ENCODE data around the gene ABCC1.
"Not testable (repeated sequence)": the region's sequence is repeated elsewhere in the genome, so short reads cannot be mapped to it uniquely, and the experiment has no call there.

The ABCC1 gene

DNA sequence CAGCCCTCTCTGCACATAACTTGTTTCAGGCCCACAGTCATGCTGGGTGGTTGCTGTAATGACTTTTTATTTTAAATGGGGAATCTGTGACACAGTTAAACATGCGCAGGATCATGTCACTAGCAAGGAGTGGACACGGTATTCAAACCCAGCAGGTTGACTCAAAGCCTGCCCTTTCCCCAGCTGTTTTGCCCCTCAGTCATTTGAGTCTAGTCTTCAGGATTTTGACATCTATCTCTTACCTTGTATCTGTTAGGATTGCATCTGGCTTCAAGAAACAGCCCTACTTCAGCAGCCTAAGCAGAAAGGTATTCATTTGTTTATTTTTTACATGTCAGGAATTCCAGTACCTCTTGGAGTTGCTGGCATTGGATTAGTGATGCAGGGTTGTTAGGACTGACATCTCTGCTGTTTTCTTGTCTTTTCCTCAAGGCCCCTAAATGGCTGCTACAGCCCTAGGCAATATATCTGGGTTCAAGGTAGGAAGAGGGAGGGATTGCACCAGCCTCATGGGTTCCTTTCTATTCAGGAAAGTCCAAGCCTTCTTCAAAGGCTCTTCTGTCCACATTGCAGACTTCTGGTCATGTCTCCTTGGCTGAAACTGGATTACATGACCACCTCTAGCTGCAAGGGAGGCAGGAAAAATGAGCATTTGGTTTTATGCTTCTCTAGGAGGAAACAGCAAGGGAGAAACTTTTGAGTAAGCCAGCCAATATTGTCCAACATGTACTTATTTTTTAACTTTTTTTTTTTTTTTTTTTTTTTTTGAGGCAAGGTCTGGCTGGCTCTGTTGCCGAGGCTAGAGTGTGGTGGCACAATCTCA, 22.8 kb downstream of the ABCC1 start:
- peak overlapping the region; percentile 53 for H3K9ac ChIP-seq (ENCODE audit: low read length)
- peak overlapping the region; percentile 85 for H3K27ac ChIP-seq (ENCODE audit: low read length)
- H3K4me3 ChIP-seq (ENCODE audit: low read length): peak overlapping the region; percentile 2
- H3K9me3 ChIP-seq (ENCODE audit: control insufficient read depth, low read depth, low read length): peaks cover 10% of the 10 kb centered on the region
- no peaks in the 10 kb centered on the region for H3K27me3 ChIP-seq (ENCODE audit: control insufficient read depth, insufficient read depth, low read length)
- H3K36me3 ChIP-seq (ENCODE audit: control insufficient read depth, low read depth, low read length): no peaks in the 10 kb centered on the region
- peaks cover 23% of the 10 kb centered on the region for H3K4me1 ChIP-seq (ENCODE audit: control insufficient read depth, low read depth, low read length)

- Histone ChIP-seq H3K27ac (ENCODE audit: low read length) (no peak overlapping the region), H3K9me3 (ENCODE audit: control insufficient read depth, low read depth, low read length) (peaks cover 18% of the 10 kb centered on the region), H3K4me3 (ENCODE audit: low read length) (no peak overlapping the region), H3K9ac (ENCODE audit: low read length) (no peak overlapping the region), H3K27me3 (ENCODE audit: control insufficient read depth, insufficient read depth, low read length) (no peaks in the 10 kb centered on the region), H3K4me1 (ENCODE audit: control insufficient read depth, low read depth, low read length) (peaks cover 23% of the 10 kb centered on the region), H3K36me3 (ENCODE audit: control insufficient read depth, low read depth, low read length) (peaks cover 4% of the 10 kb centered on the region)
Observed at GRCh38 chr16:15973421-15973820, 24.0 kb downstream of the ABCC1 start.

DNA sequence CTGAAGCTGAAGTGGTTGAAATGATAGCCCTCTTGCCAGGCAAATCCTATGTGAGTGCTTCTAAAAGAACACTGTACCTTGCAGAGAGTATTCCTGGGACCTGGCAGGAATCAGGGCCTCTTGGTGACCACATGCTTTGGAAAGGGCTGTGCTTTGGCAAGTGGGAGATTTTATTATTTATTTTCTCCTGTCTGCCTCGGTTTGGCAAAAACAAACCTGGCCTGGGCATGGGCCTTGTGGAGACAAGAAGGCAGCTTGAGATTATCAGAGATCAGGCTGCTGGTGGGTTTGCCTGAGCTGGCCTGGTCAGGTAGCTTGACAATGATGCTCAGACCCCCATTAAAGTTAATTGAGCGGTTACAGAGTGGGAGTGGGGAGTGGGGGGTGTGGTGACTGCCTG, 24.6 kb downstream of the ABCC1 start:
- Histone ChIP-seq H3K36me3 (ENCODE audit: control insufficient read depth, low read depth, low read length) (peaks cover 4% of the 10 kb centered on the region), H3K4me3 (ENCODE audit: low read length) (no peak overlapping the region), H3K9me3 (ENCODE audit: control insufficient read depth, low read depth, low read length) (peaks cover 20% of the 10 kb centered on the region), H3K27ac (ENCODE audit: low read length) (no peak overlapping the region), H3K27me3 (ENCODE audit: control insufficient read depth, insufficient read depth, low read length) (no peaks in the 10 kb centered on the region), H3K4me1 (ENCODE audit: control insufficient read depth, low read depth, low read length) (peaks cover 23% of the 10 kb centered on the region), H3K9ac (ENCODE audit: low read length) (no peak overlapping the region)

DNA sequence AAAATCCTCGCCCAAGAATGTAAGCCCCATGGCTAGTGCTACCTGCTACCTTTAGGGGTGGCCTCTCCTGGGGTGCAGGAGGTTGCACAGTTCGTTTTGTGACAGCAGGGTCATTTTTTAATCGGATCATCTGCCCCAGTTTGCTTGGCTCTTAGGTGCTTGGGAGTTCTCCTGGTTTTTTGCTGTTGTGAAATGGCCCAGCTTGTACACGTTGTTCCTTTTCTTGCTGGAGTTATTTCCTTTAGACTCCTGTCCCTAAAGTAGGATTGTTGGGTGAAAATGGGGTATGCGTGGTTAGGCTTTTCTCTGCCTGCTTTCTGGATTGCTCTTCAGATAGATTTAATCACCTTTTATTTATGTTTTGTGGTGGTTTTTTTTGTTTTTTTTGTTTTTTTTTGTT, 25.8 kb downstream of the ABCC1 start:
- peaks cover 4% of the 10 kb centered on the region for H3K36me3 ChIP-seq (ENCODE audit: control insufficient read depth, low read depth, low read length)
- H3K9me3 ChIP-seq (ENCODE audit: control insufficient read depth, low read depth, low read length): peaks cover 24% of the 10 kb centered on the region
- H3K4me1 ChIP-seq (ENCODE audit: control insufficient read depth, low read depth, low read length): peaks cover 23% of the 10 kb centered on the region
- H3K9ac ChIP-seq (ENCODE audit: low read length): no peak overlapping the region
- no peak overlapping the region for H3K4me3 ChIP-seq (ENCODE audit: low read length)
- H3K27ac ChIP-seq (ENCODE audit: low read length): no peak overlapping the region
- H3K27me3 ChIP-seq (ENCODE audit: control insufficient read depth, insufficient read depth, low read length): no peaks in the 10 kb centered on the region

DNA sequence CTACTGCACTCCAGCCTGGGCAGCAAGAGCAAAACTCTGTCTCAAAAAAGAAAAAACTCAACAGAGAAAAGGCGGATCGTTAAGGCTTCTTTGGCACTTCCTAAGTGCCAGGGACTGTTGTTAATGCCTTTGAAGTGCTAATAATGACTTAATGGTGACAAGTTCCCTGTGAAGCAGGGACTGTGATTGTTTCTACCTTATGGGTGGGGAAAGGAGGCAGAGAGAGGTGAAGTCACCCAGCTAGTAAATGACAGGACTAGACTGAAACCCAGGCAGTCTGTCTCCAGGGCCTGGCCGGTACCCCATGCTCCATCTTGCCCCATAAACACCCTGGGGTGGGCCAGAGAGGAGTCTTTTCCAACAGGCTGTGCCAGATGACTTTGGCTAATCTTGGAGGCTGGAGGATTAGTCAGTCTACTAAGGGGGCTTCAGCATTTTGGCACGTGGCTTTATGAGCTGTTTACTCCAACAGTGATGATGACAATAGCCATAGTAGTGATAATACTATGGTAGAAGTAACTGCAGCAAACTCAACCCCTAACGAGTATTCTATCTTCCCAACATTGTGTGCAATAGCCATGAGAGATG, 26.9 kb downstream of the ABCC1 start:
- Histone ChIP-seq H3K27me3 (ENCODE audit: control insufficient read depth, insufficient read depth, low read length) (no peaks in the 10 kb centered on the region), H3K4me3 (ENCODE audit: low read length) (no peak overlapping the region), H3K9me3 (ENCODE audit: control insufficient read depth, low read depth, low read length) (peaks cover 35% of the 10 kb centered on the region), H3K36me3 (ENCODE audit: control insufficient read depth, low read depth, low read length) (peaks cover 4% of the 10 kb centered on the region), H3K27ac (ENCODE audit: low read length) (no peak overlapping the region), H3K4me1 (ENCODE audit: control insufficient read depth, low read depth, low read length) (peaks cover 17% of the 10 kb centered on the region), H3K9ac (ENCODE audit: low read length) (no peak overlapping the region)

- Histone ChIP-seq H3K9me3 (ENCODE audit: control insufficient read depth, low read depth, low read length) (peaks cover 39% of the 10 kb centered on the region), H3K4me1 (ENCODE audit: control insufficient read depth, low read depth, low read length) (peaks cover 11% of the 10 kb centered on the region), H3K27ac (ENCODE audit: low read length) (no peak overlapping the region), H3K9ac (ENCODE audit: low read length) (no peak overlapping the region), H3K27me3 (ENCODE audit: control insufficient read depth, insufficient read depth, low read length) (no peaks in the 10 kb centered on the region), H3K4me3 (ENCODE audit: low read length) (no peak overlapping the region), H3K36me3 (ENCODE audit: control insufficient read depth, low read depth, low read length) (peaks cover 4% of the 10 kb centered on the region)
Observed at GRCh38 chr16:15976929-15977637, 27.7 kb downstream of the ABCC1 start.

DNA sequence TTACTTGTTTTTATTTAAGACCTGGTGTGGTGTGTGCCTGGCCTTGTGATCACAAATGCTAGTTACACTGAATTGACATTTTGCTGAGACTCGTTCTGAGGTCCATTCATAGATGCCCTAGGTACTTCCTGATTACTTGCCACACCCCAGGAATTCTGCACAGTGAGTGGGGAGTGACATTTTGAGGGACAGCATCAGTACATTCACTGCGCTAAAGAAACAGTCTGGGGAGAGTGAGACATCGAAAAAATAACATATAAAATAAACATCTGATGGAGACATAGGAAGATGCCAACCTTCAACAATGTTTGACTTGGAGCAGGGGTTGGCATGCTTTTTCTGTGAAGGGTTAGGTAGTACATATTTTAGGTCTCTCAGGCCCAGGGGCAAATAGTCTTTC, 30.4 kb downstream of the ABCC1 start:
- Histone ChIP-seq H3K9me3 (ENCODE audit: control insufficient read depth, low read depth, low read length) (peaks cover 30% of the 10 kb centered on the region), H3K9ac (ENCODE audit: low read length) (no peak overlapping the region), H3K36me3 (ENCODE audit: control insufficient read depth, low read depth, low read length) (peaks cover 4% of the 10 kb centered on the region), H3K27me3 (ENCODE audit: control insufficient read depth, insufficient read depth, low read length) (no peaks in the 10 kb centered on the region), H3K27ac (ENCODE audit: low read length) (no peak overlapping the region), H3K4me1 (ENCODE audit: control insufficient read depth, low read depth, low read length) (peaks cover 8% of the 10 kb centered on the region), H3K4me3 (ENCODE audit: low read length) (no peak overlapping the region)

- Histone ChIP-seq H3K4me3 (ENCODE audit: low read length) (no peak overlapping the region), H3K9ac (ENCODE audit: low read length) (no peak overlapping the region), H3K36me3 (ENCODE audit: control insufficient read depth, low read depth, low read length) (peaks cover 4% of the 10 kb centered on the region), H3K4me1 (ENCODE audit: control insufficient read depth, low read depth, low read length) (peaks cover 8% of the 10 kb centered on the region), H3K27ac (ENCODE audit: low read length) (no peak overlapping the region), H3K9me3 (ENCODE audit: control insufficient read depth, low read depth, low read length) (peaks cover 30% of the 10 kb centered on the region), H3K27me3 (ENCODE audit: control insufficient read depth, insufficient read depth, low read length) (no peaks in the 10 kb centered on the region)
Observed at GRCh38 chr16:15980329-15980728, 30.9 kb downstream of the ABCC1 start.

DNA sequence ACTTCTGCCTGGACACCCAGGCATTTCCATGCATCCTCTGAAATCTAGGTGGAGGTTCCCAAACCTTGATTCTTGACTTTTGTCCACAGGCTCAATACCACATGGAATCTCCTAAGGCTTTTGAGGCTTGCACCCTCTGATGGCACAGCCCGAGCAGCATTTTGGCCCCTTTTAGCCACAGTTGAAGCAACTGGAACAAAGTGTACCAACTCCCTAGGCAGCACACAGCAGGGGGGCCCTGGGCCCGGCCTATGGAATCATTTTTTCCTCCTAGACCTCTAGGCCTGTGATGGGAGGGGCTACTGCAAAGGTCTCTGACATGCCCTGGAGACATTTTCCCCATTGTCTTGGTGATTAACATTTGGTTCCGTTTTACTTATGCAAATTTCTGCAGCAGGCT, 32.0 kb downstream of the ABCC1 start:
- peaks cover 30% of the 10 kb centered on the region for H3K9me3 ChIP-seq (ENCODE audit: control insufficient read depth, low read depth, low read length)
- H3K27ac ChIP-seq (ENCODE audit: low read length): no peak overlapping the region
- no peak overlapping the region for H3K4me3 ChIP-seq (ENCODE audit: low read length)
- no peak overlapping the region for H3K9ac ChIP-seq (ENCODE audit: low read length)
- H3K27me3 ChIP-seq (ENCODE audit: control insufficient read depth, insufficient read depth, low read length): no peaks in the 10 kb centered on the region
- peaks cover 1% of the 10 kb centered on the region for H3K4me1 ChIP-seq (ENCODE audit: control insufficient read depth, low read depth, low read length)
- peaks cover 4% of the 10 kb centered on the region for H3K36me3 ChIP-seq (ENCODE audit: control insufficient read depth, low read depth, low read length)

DNA sequence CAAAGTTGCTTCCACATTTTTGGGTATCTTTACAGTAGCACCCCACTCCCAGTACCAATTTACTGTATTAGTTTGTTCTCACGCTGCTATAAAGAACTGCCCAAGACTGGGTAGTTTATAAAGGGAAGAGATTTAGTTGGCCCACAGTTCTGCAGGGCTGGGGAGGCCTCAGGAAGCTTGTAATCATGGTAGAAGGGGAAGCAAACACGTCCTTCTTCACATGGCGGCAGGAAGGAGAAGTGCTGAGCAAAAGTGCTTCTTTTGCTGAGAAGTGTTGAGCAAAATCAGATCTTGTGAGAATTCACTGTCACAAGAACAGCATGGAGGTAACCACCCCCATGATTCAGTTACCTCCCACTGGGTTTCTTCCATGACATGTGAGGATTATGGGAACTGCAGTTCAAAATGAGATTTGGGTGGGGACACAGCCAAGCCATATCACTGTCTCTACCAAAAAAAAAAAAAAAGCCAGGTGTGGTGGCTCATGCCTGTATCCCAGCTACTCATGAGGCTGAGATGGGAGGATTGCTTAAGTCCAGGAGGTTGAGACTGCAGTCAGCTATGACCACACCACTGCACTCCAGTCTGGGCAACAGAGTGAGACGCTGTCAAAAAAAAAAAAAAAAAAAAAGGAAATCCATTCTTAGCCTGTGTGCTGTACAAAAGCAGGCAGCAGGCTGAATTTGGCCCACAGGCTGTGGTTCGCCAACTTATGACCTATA, 32.9 kb downstream of the ABCC1 start:
- H3K9me3 ChIP-seq (ENCODE audit: control insufficient read depth, low read depth, low read length): peaks cover 30% of the 10 kb centered on the region
- not testable (repeated sequence) for H3K4me1 ChIP-seq (ENCODE audit: control insufficient read depth, low read depth, low read length); H3K36me3 ChIP-seq (ENCODE audit: control insufficient read depth, low read depth, low read length); H3K27ac ChIP-seq (ENCODE audit: low read length); H3K27me3 ChIP-seq (ENCODE audit: control insufficient read depth, insufficient read depth, low read length); H3K4me3 ChIP-seq (ENCODE audit: low read length); H3K9ac ChIP-seq (ENCODE audit: low read length)

DNA sequence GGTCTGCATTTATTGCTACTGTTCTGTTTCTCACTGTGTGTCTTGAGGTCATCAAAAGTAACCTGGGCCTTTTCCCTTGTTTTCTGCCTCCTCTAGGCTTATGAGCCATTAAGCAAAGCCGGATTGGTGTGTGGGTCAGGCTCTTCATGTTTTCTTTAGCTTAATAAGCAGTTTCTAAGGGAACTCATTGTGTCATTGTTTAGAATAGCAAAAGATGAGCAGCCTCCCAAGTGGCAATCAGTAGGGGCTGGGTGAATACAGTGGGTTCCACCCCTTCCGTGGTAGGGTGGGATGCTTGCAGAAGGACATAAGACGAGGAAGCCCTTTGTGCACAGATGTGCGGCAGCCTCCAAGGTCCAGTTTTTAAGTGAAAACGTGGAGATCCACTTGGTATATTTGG, 34.5 kb downstream of the ABCC1 start:
- H3K27me3 ChIP-seq (ENCODE audit: control insufficient read depth, insufficient read depth, low read length): no peaks in the 10 kb centered on the region
- H3K4me3 ChIP-seq (ENCODE audit: low read length): no peak overlapping the region
- no peak overlapping the region for H3K9ac ChIP-seq (ENCODE audit: low read length)
- no peak overlapping the region for H3K27ac ChIP-seq (ENCODE audit: low read length)
- peaks cover 21% of the 10 kb centered on the region for H3K9me3 ChIP-seq (ENCODE audit: control insufficient read depth, low read depth, low read length)
- H3K36me3 ChIP-seq (ENCODE audit: control insufficient read depth, low read depth, low read length): no peaks in the 10 kb centered on the region
- peaks cover under 1% of the 10 kb centered on the region for H3K4me1 ChIP-seq (ENCODE audit: control insufficient read depth, low read depth, low read length)
